Skin of body (tissue), 2 donors: Measurements from ENCODE around the gene SLC30A1. TPM values are rescaled to one million over a fixed set of nuclear protein-coding genes. Genes with fewer than 3 reads are reported as not detected.
"Not testable (repeated sequence)": the region's sequence is repeated elsewhere in the genome, so short reads cannot be mapped to it uniquely, and the experiment has no call there.

ENCODE experiments used
- DNase-seq: peaks from one replicate; lab custom pipeline; 2025; lab: John Stamatoyannopoulos, UW
- total RNA-seq: library from RNA; depleted of rRNA; stranded (reverse); fragments of >200 nt; gene quantifications from one replicate; pipeline ENCODE4 v1.2.3, GENCODE V29; 2014

The SLC30A1 gene
- total RNA-seq, 1 donor from 2014 or later, result 51.7 TPM

GRCh38 chr1:211587123-211587522 is 8.2 kb upstream of the SLC30A1 start:
- DNase-seq, result no peak

DNA sequence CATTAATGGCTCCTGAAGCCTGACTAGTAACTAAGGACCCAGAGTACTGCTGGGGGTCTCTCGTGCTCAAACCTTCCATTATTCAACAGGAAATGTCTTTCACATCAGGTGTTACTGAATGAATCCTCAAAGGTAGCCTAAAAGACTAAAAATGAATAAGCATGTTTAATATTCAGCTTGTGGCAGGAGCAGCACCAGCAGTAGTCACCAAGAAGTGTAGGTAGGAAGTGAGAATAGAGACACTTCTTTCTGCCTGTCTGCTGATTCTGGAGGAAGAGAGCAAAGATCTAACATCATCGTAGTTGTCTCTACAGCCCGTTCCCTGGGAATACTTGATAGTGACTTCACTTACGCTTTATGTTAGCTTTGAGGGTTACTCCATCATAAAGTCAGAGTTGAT is 7.6 kb upstream of the SLC30A1 start:
- DNase-seq, result no peak

- DNase-seq, result no peak
Measured at GRCh38 chr1:211583011-211583992, 4.3 kb upstream of the SLC30A1 start.

- peak; percentile 41 for DNase-seq
Measured at GRCh38 chr1:211581526-211581925, 2.6 kb upstream of the SLC30A1 start.

DNA sequence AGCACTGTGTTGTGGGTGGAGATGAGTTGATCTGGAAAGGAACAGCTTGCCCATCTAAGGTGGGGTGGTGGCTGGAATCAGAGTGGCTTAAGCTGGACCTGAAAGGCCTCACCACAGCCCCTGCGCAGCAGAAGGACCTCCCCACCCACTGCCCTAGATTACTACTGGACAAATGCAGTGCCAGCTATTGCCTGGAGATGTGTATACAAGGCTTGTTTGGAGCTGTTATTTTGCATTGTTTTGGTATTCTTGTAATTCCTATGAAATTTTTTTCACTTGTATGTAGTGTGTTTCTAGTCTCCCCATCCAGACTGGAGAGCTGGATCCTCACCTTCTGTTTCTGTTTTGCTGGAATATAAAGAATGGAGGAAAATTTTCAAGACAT is 1.3 kb upstream of the SLC30A1 start:
- DNase-seq, result no peak

- DNase-seq, result peak; percentile 45
Measured at GRCh38 chr1:211579440-211580302, 710 bp upstream of the SLC30A1 start.

DNA sequence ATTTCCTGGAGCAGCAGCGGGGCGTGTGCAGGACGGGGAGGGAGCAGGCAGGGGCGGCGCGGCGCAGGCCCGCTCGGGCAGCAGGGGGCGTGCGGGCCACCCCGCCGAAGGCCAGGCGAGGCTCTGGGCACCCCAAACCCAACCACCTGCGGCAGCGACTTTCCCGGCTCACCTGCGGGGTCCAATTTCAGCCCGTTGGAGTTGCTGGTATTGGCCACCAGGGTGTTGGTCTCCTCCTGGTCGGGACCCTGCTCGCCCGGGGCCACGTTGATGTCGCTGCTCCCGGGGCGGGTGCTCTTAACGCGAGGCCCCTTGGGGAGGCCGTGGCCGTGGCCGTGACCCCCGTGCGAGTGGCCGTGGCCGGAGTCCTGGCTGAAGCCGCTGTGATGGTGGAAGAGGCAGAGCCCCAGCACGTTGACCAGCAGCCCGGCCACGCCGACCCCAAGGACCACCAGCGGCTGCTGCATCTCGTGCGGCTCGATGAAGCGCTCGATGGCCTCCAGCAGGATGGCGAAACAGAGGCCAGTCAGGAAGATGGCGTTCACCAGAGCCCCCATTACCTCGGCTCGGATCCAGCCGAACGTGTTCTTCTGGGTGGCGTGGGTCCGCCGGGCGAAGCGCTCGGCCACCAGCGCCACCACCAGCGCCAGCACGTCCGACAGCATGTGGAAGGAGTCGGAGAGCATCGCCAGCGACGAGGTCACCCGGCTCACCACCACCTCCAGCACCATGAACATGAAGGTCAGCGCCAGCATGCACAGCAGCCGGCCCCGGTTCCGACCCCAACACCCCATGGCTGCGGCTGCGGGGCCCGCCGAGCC is 932 bp downstream of the SLC30A1 start:
- DNase-seq, result peak; percentile 61

DNA sequence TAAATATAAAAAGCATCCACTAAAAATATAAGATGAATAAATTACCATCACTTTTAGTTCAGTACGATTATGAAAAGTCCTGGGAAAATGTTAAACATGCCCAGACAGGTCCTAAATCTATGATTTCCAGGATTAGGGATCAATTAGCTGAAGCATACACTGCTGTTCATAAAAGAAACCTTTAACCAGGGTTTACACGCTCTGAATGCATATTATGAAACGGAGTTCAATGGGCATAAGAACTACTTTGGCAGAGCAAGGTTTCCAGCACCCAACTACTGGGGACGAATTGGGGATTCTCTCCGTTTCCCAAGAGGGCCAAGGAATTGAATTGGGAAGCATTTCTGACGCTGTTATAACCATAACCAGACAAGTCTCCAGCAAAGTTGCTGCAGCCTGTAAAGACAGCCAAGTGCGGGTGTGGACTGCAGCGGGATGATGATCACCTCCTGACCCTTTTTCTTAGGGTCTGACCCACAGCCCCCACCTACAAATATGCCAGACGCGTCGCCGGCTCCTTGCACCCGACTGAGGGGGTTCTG is 1.6 kb downstream of the SLC30A1 start:
- no peak for DNase-seq

- no peak for DNase-seq
Measured at GRCh38 chr1:211576717-211577116, 2.2 kb downstream of the SLC30A1 start.

DNA sequence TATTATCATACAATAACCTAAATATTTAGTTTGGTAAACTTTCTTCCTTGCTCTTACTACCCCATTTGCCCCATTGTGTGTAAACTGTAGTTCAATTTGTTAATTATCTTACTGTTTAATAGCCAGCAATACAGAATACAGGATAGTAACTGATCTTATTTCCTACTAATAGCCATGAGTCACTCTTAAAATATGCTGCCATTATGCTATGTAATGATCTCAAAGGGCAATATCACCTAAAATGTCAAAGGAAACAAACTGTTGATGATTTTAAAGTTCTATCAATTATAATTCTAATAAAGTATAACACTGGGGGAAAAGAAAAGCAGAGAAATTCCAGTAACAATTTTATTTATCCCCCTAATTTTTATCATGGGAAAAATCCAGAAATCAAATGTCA is 4.3 kb downstream of the SLC30A1 start:
- no peak for DNase-seq

- DNase-seq, result no peak
Measured at GRCh38 chr1:211571998-211572397, 7.0 kb downstream of the SLC30A1 start.

DNA sequence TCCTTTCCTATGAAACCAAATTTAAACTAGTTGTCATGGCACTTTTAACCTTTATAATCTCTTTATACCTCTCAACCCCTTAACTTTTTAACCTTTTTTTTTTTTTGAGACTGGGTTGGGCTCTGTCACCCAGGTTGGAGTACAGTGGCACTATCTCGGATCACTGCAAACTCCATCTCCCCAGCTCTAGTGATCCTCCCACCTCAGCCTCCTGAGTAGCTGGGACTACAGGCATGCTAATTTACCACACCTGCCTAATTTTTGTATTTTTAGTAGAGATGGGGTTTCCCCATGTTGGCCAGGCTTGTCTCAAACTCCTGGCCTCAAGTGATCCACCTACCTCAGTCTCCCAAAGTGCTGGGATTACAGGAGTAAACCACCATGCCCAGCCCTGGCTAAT is 8.6 kb downstream of the SLC30A1 start:
- not testable (repeated sequence) for DNase-seq

- DNase-seq, result no peak
Measured at GRCh38 chr1:211566431-211567025, 12.4 kb downstream of the SLC30A1 start.

DNA sequence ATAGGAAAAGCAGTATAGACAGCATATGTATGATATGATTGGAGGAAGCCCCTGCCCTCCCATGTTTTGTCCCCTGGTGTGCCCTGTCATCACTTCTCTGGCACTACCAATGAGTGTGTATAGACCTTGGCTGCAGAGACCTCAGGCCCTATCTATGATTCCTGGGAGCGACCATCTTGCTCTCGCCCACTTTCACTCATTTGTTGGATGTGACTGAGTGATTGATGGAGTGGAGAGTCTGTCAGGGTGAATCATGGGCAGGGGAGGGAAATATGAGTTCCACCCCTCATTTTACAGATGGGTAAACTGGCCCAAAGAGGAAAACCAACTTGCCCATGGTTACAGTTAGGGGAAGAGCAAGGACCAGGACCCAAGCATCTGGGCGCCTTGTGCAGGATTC is 14.9 kb downstream of the SLC30A1 start:
- DNase-seq, result no peak

GRCh38 chr1:211559222-211560010 is 19.5 kb downstream of the SLC30A1 start:
- no peak for DNase-seq

DNA sequence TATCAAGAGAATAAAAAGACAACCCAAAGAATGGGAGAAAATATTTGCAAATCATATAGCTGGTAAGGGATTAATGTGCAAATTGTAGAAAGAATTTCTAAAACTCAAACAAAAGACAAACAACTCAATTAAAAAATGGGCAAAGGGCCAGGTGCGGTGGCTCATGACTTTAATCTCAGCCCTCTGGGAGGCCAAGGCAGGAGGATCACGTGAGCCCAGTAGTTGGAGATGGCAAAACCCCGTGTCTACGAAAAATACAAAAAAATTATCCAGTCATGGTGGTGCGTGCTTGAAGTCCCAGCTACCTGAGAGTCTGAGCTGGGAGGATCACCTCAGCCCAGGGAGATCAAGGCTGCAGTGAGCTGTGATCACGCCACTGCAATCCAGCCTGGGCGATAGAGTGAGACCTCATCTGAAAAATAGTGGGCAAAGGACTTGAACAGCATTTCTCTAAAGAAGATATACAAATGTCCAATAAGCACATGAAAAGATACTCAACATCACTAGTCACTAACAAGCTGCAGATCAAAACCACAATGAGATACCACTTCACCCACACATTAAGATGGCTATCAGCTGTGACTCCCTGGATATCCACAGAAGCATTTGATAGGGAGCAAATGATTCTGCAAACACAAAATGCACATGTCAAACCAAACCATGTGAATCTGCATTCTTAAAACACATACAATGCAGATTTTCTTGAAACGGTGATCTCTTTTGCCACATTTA is 20.9 kb downstream of the SLC30A1 start:
- DNase-seq, result no peak

DNA sequence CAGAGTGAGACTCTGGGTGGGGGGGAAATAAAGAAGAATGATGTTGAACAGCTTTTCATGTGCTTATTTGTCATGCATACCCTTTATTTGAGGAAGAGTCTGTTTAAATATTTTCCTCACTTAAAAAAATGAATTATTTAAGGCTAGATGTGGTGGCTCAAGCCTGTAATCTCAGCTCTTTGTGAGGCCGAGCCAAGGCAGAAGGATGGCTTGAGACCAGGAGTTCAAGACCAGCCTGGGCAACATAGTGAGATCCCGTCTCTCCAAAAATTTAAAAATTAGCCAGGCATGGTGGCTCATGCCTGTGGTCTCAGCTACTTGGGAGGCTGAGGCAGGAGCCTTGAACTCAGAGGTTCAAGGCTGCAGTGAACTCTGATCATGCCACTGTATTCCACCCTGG is 25.4 kb downstream of the SLC30A1 start:
- no peak for DNase-seq

DNA sequence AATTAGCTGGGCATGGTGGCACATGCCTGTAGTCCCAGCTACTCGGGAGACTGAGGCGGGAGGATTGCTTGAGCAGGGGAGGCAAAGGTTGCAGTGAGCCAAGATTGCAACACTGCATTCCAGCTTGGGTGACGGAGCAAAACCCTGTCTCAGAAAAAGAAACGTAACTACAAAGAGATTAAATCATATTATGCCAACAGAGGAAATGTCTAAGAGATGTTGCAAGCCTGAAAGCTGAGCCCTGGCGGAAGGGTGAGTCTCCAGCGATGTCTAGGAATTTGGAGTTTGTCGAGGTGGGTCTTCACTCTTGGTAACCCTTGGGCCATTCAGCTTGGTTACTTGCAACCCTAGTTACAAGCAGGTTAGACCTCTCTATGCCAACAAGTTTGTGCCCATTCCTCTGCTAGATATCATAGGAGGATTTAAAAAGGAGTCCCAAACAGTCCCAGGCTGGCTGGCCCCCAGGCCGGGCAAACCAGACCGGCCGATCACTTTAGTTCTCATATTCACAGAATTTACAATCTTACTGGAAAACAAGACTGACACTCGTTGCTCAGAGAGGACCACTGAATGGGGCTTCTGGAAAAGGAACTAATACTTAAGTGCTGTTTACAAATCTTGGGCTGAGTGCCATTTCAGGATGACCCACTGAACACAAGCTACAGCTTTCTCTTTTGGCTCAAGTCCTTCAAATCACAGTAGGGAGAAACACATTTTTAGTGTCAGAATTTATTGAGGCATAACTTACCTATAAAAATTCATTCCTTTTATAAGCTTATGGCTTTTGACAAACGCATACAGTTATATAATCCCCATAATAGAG is 27.1 kb downstream of the SLC30A1 start:
- DNase-seq, result no peak
